Kidney epithelial cell (primary cell): Measurements from ENCODE around the gene ATPAF1. TPM values are rescaled to one million over a fixed set of nuclear protein-coding genes. Genes with fewer than 3 reads are reported as not detected.
"Not testable (repeated sequence)": the region's sequence is repeated elsewhere in the genome, so short reads cannot be mapped to it uniquely, and the experiment has no call there.

Experiments used
- DNase-seq: peaks from one replicate; pipeline ENCODE4 v3.0.0-alpha.2; 2010; ENCODE audit warnings: low read depth
- H3K27me3 ChIP-seq: 2 replicates; pipeline ENCODE4 v1.6.0; 2011; ENCODE audit warnings: low read length; ENCODE audit not compliant: control insufficient read depth, insufficient read depth
- H3K36me3 ChIP-seq: 2 replicates; pipeline ENCODE4 v1.5.1; 2011; ENCODE audit warnings: low read length; ENCODE audit not compliant: control insufficient read depth, insufficient read depth
- H3K4me3 ChIP-seq: 2 replicates; pipeline ENCODE4 v1.5.1; 2011; ENCODE audit warnings: low read depth, mild to moderate bottlenecking, control low read depth, low read length
- total RNA-seq: library from RNA; depleted of rRNA; stranded (reverse); fragments of >200 nt; gene quantifications from 2 replicates; pipeline ENCODE4 v1.2.3, GENCODE V29; 2015
- TF ChIP-seq, protein P1 (sequence below): IDR thresholded peaks from 2 replicates; pipeline ENCODE4 v1.5.1; 2011; ENCODE audit warnings: mild to moderate bottlenecking, moderate library complexity, low read length, control low read depth, inconsistent platforms; ENCODE audit not compliant: insufficient read depth, poor library complexity, severe bottlenecking

Gene ATPAF1
- total RNA-seq, 1 donor from 2014 or later, result 31.3 TPM

DNA sequence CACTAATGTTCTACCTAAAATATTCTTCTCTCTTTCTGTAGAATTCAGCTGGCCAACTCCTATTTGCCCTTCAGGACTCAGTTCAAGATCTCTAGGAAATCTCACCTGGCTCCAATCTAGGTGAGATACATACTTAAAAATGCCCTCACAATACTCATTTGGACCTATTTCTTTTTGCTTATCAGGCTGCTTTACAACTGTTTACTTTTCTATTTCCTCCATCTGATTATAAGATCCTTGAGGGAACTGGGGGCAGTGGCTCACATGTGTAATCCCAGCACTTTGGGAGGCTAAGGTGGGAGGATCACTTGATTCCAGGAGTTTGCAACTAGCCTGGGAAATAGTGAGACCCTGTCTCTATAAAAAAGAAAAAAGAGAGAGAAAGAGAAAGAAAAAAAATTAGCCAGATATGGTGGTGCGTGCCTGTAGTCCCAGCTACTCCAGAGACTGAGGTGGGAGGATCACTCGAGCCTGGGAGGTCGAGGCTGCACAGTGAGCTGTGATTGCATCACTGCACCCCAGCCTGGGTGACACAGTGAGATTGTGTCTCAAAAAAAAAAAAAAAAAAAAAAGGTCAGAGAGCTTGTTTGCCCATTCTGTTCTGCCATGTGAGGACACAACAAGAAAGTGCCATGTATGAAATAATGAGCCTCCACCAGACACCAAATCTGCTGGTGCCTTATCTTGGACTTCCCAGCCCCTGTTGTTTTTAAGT, 35.9 kb upstream of the ATPAF1 start:
- Histone ChIP-seq H3K4me3 (no peak overlapping the region), H3K27me3 (no peaks in the 10 kb centered on the region), H3K36me3 (peaks cover under 1% of the 10 kb centered on the region)
- DNase-seq, result no peak
- TF ChIP-seq, protein P1, sequence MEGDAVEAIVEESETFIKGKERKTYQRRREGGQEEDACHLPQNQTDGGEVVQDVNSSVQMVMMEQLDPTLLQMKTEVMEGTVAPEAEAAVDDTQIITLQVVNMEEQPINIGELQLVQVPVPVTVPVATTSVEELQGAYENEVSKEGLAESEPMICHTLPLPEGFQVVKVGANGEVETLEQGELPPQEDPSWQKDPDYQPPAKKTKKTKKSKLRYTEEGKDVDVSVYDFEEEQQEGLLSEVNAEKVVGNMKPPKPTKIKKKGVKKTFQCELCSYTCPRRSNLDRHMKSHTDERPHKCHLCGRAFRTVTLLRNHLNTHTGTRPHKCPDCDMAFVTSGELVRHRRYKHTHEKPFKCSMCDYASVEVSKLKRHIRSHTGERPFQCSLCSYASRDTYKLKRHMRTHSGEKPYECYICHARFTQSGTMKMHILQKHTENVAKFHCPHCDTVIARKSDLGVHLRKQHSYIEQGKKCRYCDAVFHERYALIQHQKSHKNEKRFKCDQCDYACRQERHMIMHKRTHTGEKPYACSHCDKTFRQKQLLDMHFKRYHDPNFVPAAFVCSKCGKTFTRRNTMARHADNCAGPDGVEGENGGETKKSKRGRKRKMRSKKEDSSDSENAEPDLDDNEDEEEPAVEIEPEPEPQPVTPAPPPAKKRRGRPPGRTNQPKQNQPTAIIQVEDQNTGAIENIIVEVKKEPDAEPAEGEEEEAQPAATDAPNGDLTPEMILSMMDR, result no peak

DNA sequence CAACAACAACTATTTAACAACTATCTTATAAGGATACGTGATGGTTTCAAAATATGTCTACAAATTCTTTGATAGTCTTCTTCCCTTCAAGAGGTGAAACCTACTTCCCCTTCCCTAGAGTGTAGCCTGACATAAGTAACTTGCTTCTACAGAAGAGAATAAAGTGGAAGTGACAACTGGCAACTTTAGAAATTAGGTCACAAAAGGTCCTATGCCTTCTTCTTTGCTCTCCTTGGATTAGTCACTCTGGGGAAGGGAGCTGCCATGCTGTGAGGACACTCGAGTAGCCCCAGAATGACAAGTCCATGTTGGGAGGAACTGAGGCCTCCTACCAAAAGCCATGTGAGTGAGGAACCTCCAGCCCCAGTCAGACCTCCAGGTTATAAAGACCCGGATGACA, 31.5 kb upstream of the ATPAF1 start:
- Histone ChIP-seq H3K36me3 (no peaks in the 10 kb centered on the region), H3K27me3 (no peaks in the 10 kb centered on the region), H3K4me3 (no peak overlapping the region)
- DNase-seq, result no peak
- TF ChIP-seq, protein P1, result no peak

DNA sequence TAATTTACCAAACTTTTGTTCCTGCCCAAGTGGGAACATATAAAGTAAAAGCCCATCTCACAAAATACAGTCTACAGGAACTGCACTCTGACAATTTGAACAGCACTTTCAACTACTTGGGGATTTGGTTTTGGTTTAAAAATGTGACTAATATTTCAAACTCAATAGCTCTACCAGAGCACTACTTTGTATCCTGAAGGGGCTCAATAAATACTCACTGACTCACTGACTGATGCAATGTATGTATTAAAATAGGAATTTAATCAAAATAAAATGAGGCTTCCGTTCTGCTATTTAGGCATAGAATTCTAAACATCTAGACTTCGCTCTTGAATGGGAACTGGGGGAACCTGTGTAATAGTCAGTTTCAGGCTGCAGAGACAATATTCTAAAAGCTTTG, 28.9 kb upstream of the ATPAF1 start:
- no peaks in the 10 kb centered on the region for H3K36me3 ChIP-seq
- no peak overlapping the region for H3K4me3 ChIP-seq
- no peaks in the 10 kb centered on the region for H3K27me3 ChIP-seq
- DNase-seq, result no peak
- TF ChIP-seq, protein P1, result no peak

DNA sequence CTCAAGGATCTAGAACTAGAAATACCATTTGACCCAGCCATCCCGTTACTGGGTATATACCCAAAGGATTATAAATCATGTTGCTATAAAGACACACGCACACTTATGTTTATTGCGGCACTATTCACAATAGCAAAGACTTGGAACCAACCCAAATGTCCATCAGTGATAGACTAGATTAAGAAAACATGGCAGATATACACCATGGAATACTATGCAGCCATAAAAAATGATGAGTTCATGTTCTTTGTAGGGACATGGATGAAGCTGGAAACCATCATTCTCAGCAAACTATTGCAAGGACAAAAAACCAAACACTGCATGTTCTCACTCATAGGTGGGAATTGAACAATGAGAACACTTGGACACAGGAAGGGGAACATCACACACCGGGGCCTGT, 26.5 kb upstream of the ATPAF1 start:
- DNase-seq, H3K36me3 ChIP-seq, H3K27me3 ChIP-seq, H3K4me3 ChIP-seq: not testable (repeated sequence)

DNA sequence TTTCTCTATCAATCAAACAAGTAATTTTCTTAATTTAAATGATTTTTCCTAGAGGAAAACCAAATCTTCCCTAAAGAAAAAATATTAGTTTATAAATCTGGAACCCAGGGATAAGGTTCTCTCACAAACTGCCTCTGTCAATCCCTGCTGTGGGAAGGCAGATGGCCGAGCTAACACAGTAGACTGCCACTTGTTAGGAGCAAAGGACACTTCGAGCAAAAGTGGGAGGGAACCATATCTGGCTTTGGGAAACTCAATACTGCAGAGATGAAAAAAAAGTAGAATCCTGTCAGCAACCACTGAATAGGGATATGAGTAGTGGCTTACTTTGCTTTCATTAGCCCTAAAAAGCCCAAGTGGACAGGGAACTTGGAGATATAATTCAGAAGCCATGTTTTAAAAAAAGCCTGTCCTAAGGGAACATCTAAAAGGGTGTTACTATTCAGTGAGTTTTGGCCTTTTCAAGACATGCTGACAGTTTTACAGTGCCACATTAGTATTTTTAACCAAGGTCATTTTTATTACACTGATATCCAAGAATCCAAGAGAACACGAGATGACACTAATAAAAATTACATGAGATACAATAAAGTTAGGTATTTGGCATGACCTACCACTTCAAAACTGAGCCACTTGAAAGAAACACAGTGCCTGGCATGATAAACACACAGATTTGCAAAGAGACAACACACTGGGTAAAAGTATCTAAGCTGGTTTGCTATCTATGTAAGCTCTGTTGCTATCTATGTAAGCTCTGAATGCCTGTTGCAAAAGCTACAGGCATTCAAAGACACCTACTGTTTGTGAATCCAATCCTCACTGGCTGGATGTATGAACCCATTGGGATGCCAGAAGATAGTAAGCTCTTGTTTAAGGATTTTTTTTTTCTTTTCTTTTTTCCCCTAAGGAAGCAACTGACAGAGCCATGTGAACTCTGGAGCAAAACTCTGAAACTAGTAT, 24.9 kb upstream of the ATPAF1 start:
- Histone ChIP-seq H3K36me3 (no peaks in the 10 kb centered on the region), H3K27me3 (no peaks in the 10 kb centered on the region), H3K4me3 (no peak overlapping the region)
- TF ChIP-seq, protein P1, result no peak
- DNase-seq, result no peak

DNA sequence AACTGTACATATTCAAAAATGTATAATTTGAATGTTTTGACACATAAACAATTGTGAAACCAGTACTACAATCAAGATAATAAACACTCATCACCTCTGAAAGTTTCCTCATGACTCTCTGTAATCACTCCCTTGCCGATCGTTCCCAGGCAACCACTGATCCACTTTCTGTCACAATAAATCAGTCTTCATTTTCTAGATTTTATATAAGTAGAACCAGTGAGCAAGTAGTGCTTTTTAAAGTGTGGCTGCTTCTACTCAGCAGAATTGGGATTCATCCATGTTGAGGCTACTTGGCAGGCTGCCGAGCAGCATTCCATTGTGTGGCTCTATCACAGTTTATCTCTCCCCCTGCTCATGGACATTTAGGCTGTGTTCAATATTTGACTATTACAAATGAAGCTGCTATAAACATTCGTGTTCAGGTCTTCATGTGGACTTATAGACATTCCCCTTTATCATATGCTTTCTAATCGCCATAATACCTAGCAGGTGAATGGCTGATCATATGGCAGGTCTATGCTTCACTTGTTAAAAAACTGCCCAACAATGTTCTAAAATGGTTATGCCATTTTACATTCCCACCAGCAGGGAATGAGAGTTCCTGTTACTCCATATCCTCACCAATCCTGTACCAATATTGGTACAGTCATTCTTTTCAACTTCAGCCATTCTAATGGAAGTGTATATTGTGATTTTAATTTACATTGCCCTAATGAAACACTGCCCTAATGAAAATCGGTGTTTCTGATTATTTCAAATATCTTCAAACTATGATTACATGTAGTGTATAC, 24.0 kb upstream of the ATPAF1 start:
- no peak overlapping the region for H3K4me3 ChIP-seq
- no peaks in the 10 kb centered on the region for H3K27me3 ChIP-seq
- TF ChIP-seq, protein P1, result peak; percentile 9
- no peaks in the 10 kb centered on the region for H3K36me3 ChIP-seq
- no peak for DNase-seq
